Measurements from ENCODE around the gene KLHL4.

GRCh38 chrX:87475793-87476192 is 41.8 kb upstream of the KLHL4 start:
- TF ChIP-seq NANOG (IDR thresholded peaks at IDR 0.05; ENCODE audit: insufficient read depth, low read depth, low read length, poor library complexity, severe bottlenecking), result no peak
- TF ChIP-seq CTCF (IDR thresholded peaks at IDR 0.05; ENCODE audit: control extremely low read depth in 1 of 3, insufficient read depth in 1 of 3, low read depth in 1 of 3, low read length in 3 of 3), result no peak
- no peak for TF ChIP-seq ATF2 (IDR thresholded peaks at IDR 0.05; ENCODE audit: low read length)
- TF ChIP-seq YY1 (IDR thresholded peaks at IDR 0.05; ENCODE audit: low read depth, low read length), result no peak
